C4-2B (cell line): ENCODE data around the gene ACVR1.

Experiments used
- CTCF ChIP-seq: fragments of 450-650 bp; conservative IDR thresholded peaks from 2 replicates; pipeline ENCODE4 v1.5.1; 2017; ENCODE audit warnings: mild to moderate bottlenecking
- ZFX ChIP-seq: fragments of 450-650 bp; IDR thresholded peaks from 2 replicates; pipeline ENCODE4 v1.6.1; 2017

- TF ChIP-seq CTCF: no peak
- no peak for TF ChIP-seq ZFX
Measured at GRCh38 chr2:157827377-157827776, 48.8 kb downstream of the ACVR1 start.
